ENCODE measurements around the gene SAMD14. TPM values are rescaled to one million over a fixed set of nuclear protein-coding genes. Genes with fewer than 3 reads are reported as not detected.

SAMD14 gene
- total RNA-seq, 2 experiments from 2014 or later = 0.59 TPM; not detected in 1

DNA sequence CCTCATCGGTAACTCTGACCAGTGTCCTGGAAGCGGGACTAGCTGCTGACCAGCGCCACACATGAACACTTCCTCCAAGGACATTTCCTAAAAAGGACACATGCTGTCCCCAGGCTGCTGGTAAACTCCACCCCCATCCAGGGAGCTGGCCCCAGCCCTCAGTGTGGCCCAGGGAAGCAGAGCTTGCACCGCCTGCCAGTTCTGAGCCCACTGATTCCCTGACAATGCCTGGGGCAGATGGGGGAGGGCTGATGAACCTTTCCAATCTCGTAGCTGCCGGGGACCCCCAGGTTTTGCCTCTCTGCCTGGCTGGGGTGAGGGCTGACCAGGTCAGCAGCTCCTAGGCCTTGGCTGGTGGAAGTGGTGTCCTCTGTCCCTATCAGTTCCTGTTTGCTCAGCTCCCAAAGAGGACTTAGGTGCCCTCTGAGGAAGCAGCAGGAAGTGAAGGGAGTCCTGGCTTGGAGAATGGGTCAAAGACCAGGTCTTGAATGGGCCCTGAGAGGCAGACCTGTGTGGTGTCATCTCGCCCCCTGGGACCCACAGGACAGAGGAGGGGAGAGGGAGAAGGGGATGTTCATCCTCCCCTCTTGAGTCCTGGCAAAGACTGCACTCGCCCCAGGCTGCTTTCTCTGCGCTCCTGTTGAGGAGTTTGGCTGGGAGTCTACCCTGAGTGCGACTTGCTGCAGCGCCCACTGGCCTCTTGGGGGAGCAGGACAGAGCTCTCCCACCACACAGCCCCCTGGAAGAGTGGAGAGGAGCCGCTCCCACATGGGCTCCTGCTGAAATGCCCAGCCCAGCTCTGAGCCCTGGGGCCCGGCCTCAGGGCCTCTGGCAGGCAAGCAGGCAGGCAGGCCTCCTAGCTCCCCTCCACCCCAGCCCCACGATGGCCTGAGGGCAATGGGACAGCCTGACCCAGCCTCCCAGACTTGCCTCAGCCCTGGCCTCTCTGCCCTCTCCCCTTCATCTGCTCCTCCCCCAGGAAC, 18.0 kb downstream of the SAMD14 start:
- CTCF ChIA-PET (ENCODE audit: unreplicated experiment) = interaction anchor here (0.5 kb wide), 1 partner anchor 184 kb away, joined by 4 read pairs; no protein-coding TSS in a partner anchor
- no peak overlapping the region for H3K4me2 ChIP-seq (ENCODE audit: low read length)

DNA sequence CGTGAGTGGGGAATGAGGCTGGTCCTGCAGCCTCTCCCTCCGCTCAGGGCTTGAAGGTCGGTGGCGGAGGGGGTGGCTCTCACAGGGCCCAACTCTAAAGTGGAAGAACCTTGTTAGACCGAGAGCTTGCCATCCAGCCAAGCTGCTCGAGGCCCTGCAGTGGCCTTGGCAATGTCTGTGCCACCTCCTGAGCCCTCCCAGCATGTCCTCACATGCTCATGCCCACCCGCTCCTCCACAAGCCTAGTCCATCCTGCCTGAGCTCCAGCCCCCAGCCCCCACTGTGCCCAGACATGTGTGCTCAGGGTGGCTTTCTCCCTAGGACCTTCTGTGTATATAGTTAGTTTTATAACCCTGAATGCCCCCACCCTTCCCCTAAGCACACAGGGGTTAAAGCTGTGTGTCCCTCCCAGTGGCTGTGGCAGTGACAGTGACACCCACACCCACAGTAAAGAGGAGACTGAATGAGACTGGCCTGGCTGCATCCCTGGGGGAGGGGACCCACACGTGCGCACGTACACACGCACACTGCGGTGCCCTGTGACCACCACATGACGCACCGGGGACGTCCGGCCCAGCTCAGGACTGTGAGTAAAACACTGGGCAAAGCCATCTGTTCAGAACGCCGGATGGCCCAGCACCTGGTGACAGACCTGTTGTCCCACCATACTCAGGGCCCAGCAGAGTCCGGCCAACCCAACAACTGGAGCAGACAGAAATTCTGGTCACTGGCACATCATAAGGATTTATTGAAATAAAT, 19.2 kb downstream of the SAMD14 start:
- H3K79me2 ChIP-seq (ENCODE audit: insufficient read depth, low read depth, low read length) = no peaks in the 10 kb centered on the region
- H3K36me3 ChIP-seq (ENCODE audit: insufficient read depth, low read length) = no peaks in the 10 kb centered on the region
- H3K9me3 ChIP-seq (ENCODE audit: low read length) = no peaks in the 10 kb centered on the region
- no peak overlapping the region for H3K4me2 ChIP-seq (ENCODE audit: low read length)
- no peaks in the 10 kb centered on the region for H3K4me1 ChIP-seq (ENCODE audit: insufficient read depth, low read length, poor library complexity, severe bottlenecking)
- H4K20me1 ChIP-seq (ENCODE audit: insufficient read depth, low read length) = no peaks in the 10 kb centered on the region
- no peak for TF ChIP-seq EZH2phosphoT487 (IDR thresholded peaks at IDR 0.05; ENCODE audit: borderline replicate concordance, low read depth, low read length)
- H3K4me3 ChIP-seq (ENCODE audit: low read depth, low read length, poor library complexity, severe bottlenecking) = no peak overlapping the region
- intact Hi-C loops (cut with micrococcal nuclease; ENCODE audit: unreplicated experiment) = no loop called here
- H3K27ac ChIP-seq (ENCODE audit: low read depth, low read length, poor library complexity, severe bottlenecking) = no peak overlapping the region
- ChIA-PET POLR2A (no interaction called here), CTCF (ENCODE audit: unreplicated experiment) (no interaction called here)
- H3K9me2 ChIP-seq (ENCODE audit: insufficient read depth, low read length) = no peaks in the 10 kb centered on the region
- no TSS peak for BruUV-seq (replicated peaks)
- no peak overlapping the region for H2AFZ ChIP-seq (ENCODE audit: low read length)
- DNase-seq (ENCODE audit: low spot score) = no peak

More for the DNA sequence above, 18.0 kb downstream of the SAMD14 start:
- Histone ChIP-seq H4K20me1 (ENCODE audit: insufficient read depth, low read length) (no peaks in the 10 kb centered on the region), H3K9me2 (ENCODE audit: insufficient read depth, low read length) (no peaks in the 10 kb centered on the region), H3K4me1 (ENCODE audit: insufficient read depth, low read length, poor library complexity, severe bottlenecking) (no peaks in the 10 kb centered on the region), H3K79me2 (ENCODE audit: insufficient read depth, low read depth, low read length) (no peaks in the 10 kb centered on the region), H3K9me3 (ENCODE audit: low read length) (no peaks in the 10 kb centered on the region), H3K27ac (ENCODE audit: low read depth, low read length, poor library complexity, severe bottlenecking) (no peak overlapping the region), H3K36me3 (ENCODE audit: insufficient read depth, low read length) (no peaks in the 10 kb centered on the region), H2AFZ (ENCODE audit: low read length) (no peak overlapping the region), H3K4me3 (ENCODE audit: low read depth, low read length, poor library complexity, severe bottlenecking) (no peak overlapping the region)
- no peak for DNase-seq (ENCODE audit: low spot score)
- no TSS peak for BruUV-seq (replicated peaks)
- intact Hi-C loops (cut with micrococcal nuclease; ENCODE audit: unreplicated experiment) = no loop called here
- POLR2A ChIA-PET = no interaction called here
- TF ChIP-seq, protein P1, sequence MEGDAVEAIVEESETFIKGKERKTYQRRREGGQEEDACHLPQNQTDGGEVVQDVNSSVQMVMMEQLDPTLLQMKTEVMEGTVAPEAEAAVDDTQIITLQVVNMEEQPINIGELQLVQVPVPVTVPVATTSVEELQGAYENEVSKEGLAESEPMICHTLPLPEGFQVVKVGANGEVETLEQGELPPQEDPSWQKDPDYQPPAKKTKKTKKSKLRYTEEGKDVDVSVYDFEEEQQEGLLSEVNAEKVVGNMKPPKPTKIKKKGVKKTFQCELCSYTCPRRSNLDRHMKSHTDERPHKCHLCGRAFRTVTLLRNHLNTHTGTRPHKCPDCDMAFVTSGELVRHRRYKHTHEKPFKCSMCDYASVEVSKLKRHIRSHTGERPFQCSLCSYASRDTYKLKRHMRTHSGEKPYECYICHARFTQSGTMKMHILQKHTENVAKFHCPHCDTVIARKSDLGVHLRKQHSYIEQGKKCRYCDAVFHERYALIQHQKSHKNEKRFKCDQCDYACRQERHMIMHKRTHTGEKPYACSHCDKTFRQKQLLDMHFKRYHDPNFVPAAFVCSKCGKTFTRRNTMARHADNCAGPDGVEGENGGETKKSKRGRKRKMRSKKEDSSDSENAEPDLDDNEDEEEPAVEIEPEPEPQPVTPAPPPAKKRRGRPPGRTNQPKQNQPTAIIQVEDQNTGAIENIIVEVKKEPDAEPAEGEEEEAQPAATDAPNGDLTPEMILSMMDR (conservative IDR thresholded peaks at IDR 0.05; ENCODE audit: low read length) = no peak
- no peak for TF ChIP-seq EZH2phosphoT487 (IDR thresholded peaks at IDR 0.05; ENCODE audit: borderline replicate concordance, low read depth, low read length)

DNA sequence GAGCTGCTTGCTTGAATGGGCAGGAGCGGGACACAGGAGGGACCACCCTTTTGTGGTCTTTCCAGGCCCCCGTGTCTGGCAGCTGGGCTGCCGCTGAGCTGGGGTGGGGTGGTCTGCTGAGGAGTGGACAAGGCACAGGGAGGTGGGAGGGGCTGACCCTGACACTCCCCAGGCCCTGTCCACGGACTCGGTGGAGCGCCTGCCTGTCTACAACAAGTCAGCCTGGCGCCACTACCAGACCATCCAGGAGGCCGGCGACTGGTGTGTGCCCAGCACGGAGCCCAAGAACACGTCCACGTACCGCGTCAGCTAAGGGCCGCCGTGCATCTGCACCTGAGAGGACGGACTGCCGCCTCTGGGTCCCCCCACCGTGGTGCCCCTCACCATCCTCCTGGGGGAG, 20.2 kb downstream of the SAMD14 start:
- no peaks in the 10 kb centered on the region for H3K36me3 ChIP-seq (ENCODE audit: insufficient read depth, low read length)
- H4K20me1 ChIP-seq (ENCODE audit: insufficient read depth, low read length) = no peaks in the 10 kb centered on the region
- BruUV-seq (replicated peaks) = no TSS peak
- H3K9me3 ChIP-seq (ENCODE audit: low read length) = no peaks in the 10 kb centered on the region
- POLR2A ChIA-PET = interaction anchor here (0.5 kb wide), 1 partner anchor 717 kb away, joined by 5 read pairs; no protein-coding TSS in a partner anchor
- intact Hi-C loops (cut with micrococcal nuclease; ENCODE audit: unreplicated experiment) = no loop called here
- CTCF ChIA-PET (ENCODE audit: unreplicated experiment) = no interaction called here
- H3K27ac ChIP-seq (ENCODE audit: low read depth, low read length, poor library complexity, severe bottlenecking) = no peak overlapping the region
- no peaks in the 10 kb centered on the region for H3K9me2 ChIP-seq (ENCODE audit: insufficient read depth, low read length)
- TF ChIP-seq, protein P1 (conservative IDR thresholded peaks at IDR 0.05; ENCODE audit: low read length) = no peak
- TF ChIP-seq EZH2phosphoT487 (IDR thresholded peaks at IDR 0.05; ENCODE audit: borderline replicate concordance, low read depth, low read length) = no peak
- no peak overlapping the region for H3K4me2 ChIP-seq (ENCODE audit: low read length)
- no peak for DNase-seq (ENCODE audit: low spot score)
- no peak overlapping the region for H2AFZ ChIP-seq (ENCODE audit: low read length)
- no peak overlapping the region for H3K4me3 ChIP-seq (ENCODE audit: low read depth, low read length, poor library complexity, severe bottlenecking)
- no peaks in the 10 kb centered on the region for H3K79me2 ChIP-seq (ENCODE audit: insufficient read depth, low read depth, low read length)
- H3K4me1 ChIP-seq (ENCODE audit: insufficient read depth, low read length, poor library complexity, severe bottlenecking) = no peaks in the 10 kb centered on the region

All from OCI-LY7 (cell line).